Right lobe of liver (tissue), 4 donors: ENCODE results near the gene KDM4C.

Experiments used
- CTCF ChIP-seq, 4 donors: fragments of 200-600 bp in 3 of 4; fragments of 450-650 bp in 1 of 4; IDR thresholded peaks; one replicate each; pipeline versions ENCODE4 v1.5.1 to v1.8.0; 2016 to 2022; ENCODE audit warnings: antibody characterized with exemption in 4 of 4, mild to moderate bottlenecking in 2 of 4
- POLR2A ChIP-seq: fragments of 450-650 bp; IDR thresholded peaks from one replicate; pipeline ENCODE4 v1.6.1; 2017; ENCODE audit warnings: antibody characterized with exemption, mild to moderate bottlenecking
- donor health status: DM: no; HTN: no; CAD: no.
- donor health status: DM: no; HTN: no; CAD: no.
- donor health status: DM: no; HTN: yes; CAD: no.

- TF ChIP-seq CTCF (IDR thresholded peaks at IDR 0.05): no peak
- TF ChIP-seq POLR2A: no peak
Observed at GRCh38 chr9:7144265-7145046, 386.7 kb downstream of the KDM4C start.
